ENCODE results near the gene CLEC1A.
"Not testable (repeated sequence)": the region's sequence is repeated elsewhere in the genome, so short reads cannot be mapped to it uniquely, and the experiment has no call there.

Gene CLEC1A

GRCh38 chr12:10033783-10034545 lies 64.8 kb downstream of the CLEC1A start:
- FAIRE-seq: no peak

DNA sequence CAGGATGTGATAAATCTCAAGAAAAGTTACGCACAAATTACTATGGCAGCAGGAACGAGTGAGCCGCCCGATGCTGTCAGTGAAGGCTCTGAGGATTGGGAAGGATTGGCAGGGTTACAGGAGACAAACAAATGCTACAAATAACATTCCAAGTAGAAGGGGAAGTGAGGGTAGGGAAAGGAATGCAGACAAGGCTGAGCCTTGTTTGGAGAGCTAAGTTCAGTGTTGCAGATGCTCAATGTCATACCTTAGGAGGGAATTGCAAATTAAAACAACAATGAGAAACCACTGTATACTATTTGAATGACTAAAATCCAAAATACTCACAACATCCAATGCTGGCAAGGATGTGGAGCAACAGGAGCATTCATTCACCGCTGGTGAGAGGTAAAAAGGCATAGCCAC lies 67.0 kb downstream of the CLEC1A start:
- FAIRE-seq: no peak

- no peak for FAIRE-seq
Observed at GRCh38 chr12:10031321-10031720, 67.5 kb downstream of the CLEC1A start.

DNA sequence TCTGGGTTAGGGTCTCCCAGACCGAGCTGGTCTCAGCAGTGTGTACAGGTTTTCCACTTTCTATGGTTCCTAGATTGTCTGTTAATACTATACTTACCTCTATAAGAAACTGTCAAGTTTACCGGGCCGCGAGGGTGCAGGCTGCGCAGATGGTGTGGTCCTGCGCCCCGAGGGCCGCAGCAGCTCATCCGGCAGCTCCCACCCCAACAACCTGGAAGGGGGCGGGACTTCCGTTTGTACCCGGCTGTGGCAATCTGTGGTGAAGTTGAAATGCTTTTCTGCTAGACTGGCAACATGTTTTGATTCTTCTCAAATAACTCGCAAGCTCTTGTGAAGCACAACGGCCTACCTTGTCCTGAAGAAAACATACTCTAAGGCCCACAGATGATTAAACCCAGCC lies 68.3 kb downstream of the CLEC1A start, which contains the start of gene CLEC9A:
Gene CLEC9A, plus strand, starts transcription at position 237 of the 400 bp plus-strand sequence. CDS start 22,006 bp downstream, outside the sequence.
- FAIRE-seq: no peak

- no peak for FAIRE-seq
Observed at GRCh38 chr12:10027721-10028120, 71.1 kb downstream of the CLEC1A start.

DNA sequence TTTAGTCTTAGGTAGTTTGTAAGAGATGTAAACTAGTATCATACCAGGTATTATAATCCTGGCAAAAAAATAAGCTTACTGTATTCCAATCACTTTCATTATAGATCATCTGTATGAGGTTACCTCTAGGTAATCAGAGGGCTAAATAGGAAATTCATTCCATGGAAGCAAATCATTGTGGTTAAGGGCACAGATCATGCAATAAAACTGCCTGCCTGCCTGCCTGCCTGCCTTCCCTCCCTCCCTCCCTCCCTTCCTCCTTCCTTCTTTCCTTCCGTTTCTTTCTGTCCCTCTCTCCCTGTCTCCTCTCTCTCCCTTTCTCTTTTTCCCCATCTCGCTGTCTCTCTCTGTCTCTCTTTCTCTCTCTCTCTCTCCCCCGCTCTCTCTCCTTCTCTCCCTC lies 71.5 kb downstream of the CLEC1A start:
- no peak for FAIRE-seq

GRCh38 chr12:10026666-10027065 lies 72.1 kb downstream of the CLEC1A start:
- not testable (repeated sequence) for FAIRE-seq

- no peak for FAIRE-seq
Observed at GRCh38 chr12:10025236-10025635, 73.5 kb downstream of the CLEC1A start.

GRCh38 chr12:10021342-10021741 lies 77.4 kb downstream of the CLEC1A start:
- FAIRE-seq: no peak

Measured in islet of Langerhans (tissue), 1 donor.